Fibroblast of skin of right biceps (primary cell): ENCODE results near the gene SLIT3.

Source experiments
- DNase-seq: peaks from one replicate; pipeline ENCODE4 v3.0.0-alpha.2; 2013

The SLIT3 gene

GRCh38 chr5:168781941-168782571 is 518.9 kb downstream of the SLIT3 start:
- no peak for DNase-seq

- no peak for DNase-seq
Measured at GRCh38 chr5:168780888-168781287, 520.1 kb downstream of the SLIT3 start.

- DNase-seq = no peak
Measured at GRCh38 chr5:168779333-168779732, 521.6 kb downstream of the SLIT3 start.

GRCh38 chr5:168778536-168778935 is 522.4 kb downstream of the SLIT3 start:
- DNase-seq = no peak

- no peak for DNase-seq
Measured at GRCh38 chr5:168777651-168778050, 523.3 kb downstream of the SLIT3 start.

GRCh38 chr5:168776070-168776469 is 524.9 kb downstream of the SLIT3 start:
- no peak for DNase-seq

GRCh38 chr5:168773226-168773625 is 527.7 kb downstream of the SLIT3 start:
- DNase-seq = no peak

GRCh38 chr5:168772316-168772961 is 528.5 kb downstream of the SLIT3 start:
- DNase-seq = no peak

GRCh38 chr5:168771678-168772077 is 529.3 kb downstream of the SLIT3 start:
- no peak for DNase-seq

- DNase-seq = no peak
Measured at GRCh38 chr5:168770996-168771395, 529.9 kb downstream of the SLIT3 start.

- DNase-seq = peak; percentile 45
Measured at GRCh38 chr5:168770036-168770498, 530.9 kb downstream of the SLIT3 start.

- no peak for DNase-seq
Measured at GRCh38 chr5:168768172-168768571, 532.8 kb downstream of the SLIT3 start.

GRCh38 chr5:168766426-168766700 is 534.6 kb downstream of the SLIT3 start:
- DNase-seq = no peak

GRCh38 chr5:168765551-168766425 is 535.2 kb downstream of the SLIT3 start:
- DNase-seq = peak; percentile 85

- no peak for DNase-seq
Measured at GRCh38 chr5:168765086-168765550, 535.8 kb downstream of the SLIT3 start.

GRCh38 chr5:168756453-168757391 is 544.2 kb downstream of the SLIT3 start:
- DNase-seq = no peak

GRCh38 chr5:168755548-168756093 is 545.3 kb downstream of the SLIT3 start:
- DNase-seq = no peak

- DNase-seq = no peak
Measured at GRCh38 chr5:168753691-168754254, 547.2 kb downstream of the SLIT3 start.

GRCh38 chr5:168752416-168753190 is 548.3 kb downstream of the SLIT3 start:
- no peak for DNase-seq

- DNase-seq = no peak
Measured at GRCh38 chr5:168752012-168752411, 548.9 kb downstream of the SLIT3 start.

GRCh38 chr5:168750926-168751325 is 550.0 kb downstream of the SLIT3 start:
- no peak for DNase-seq
